IMR-90 (cell line): Measurements from ENCODE around the gene UBE2C. TPM values are rescaled to one million over a fixed set of nuclear protein-coding genes. Genes with fewer than 3 reads are reported as not detected.

Experiments used
- ATAC-seq: fragments of 200-7000 bp; cut with Tn5 transposase; 2 replicates; pipeline ENCODE4 v1.9.1; 2020; ENCODE audit warnings: low read depth, mild to moderate bottlenecking, moderate library complexity
- BruUV-seq: library from RNA; stranded (reverse); fragments of 400-500 nt; replicated peaks from 2 replicates; lab custom pipeline; 2021; lab: Mats Ljungman, UMichigan
- CTCF ChIA-PET: fragments of 300-600 bp; formaldehyde crosslinking; extraction: SDS; loops from one replicate; lab custom pipeline; 2021; ENCODE audit warnings: antibody characterized with exemption; lab: Yijun Ruan, JAX
- POLR2A ChIA-PET: fragments of 300-600 bp; sonication (Branson Sonifier 250); formaldehyde crosslinking; loops from one replicate; lab custom pipeline; 2022; ENCODE audit warnings: antibody characterized with exemption; ENCODE audit not compliant: unreplicated experiment; lab: Charles Lee
- DNase-seq: peaks from one replicate; pipeline ENCODE4 v3.0.0; 2013
- H2AFZ ChIP-seq: replicated peaks from 2 replicates; pipeline ENCODE3; 2013; ENCODE audit warnings: low read length, mild to moderate bottlenecking; ENCODE audit not compliant: poor library complexity
- H2AK5ac ChIP-seq: 2 replicates; pipeline ENCODE4 v1.6.1; 2013; ENCODE audit warnings: low read depth, low read length, inconsistent platforms
- H2AK9ac ChIP-seq: replicated peaks from 2 replicates; pipeline ENCODE3; 2013; ENCODE audit warnings: mild to moderate bottlenecking, low read depth, low read length, moderate library complexity; ENCODE audit not compliant: poor library complexity
- H2BK120ac ChIP-seq: 2 replicates; pipeline ENCODE4 v1.6.1; 2013; ENCODE audit warnings: low read depth, low read length, inconsistent platforms
- H2BK15ac ChIP-seq: 3 replicates; pipeline ENCODE4 v1.6.1; 2013; ENCODE audit warnings: low read depth, low read length, inconsistent platforms
- H2BK20ac ChIP-seq: 2 replicates; pipeline ENCODE4 v1.6.1; 2013; ENCODE audit warnings: low read depth, mild to moderate bottlenecking, inconsistent platforms, low read length, moderate library complexity
- H2BK5ac ChIP-seq: 2 replicates; pipeline ENCODE4 v1.6.1; 2013; ENCODE audit warnings: mild to moderate bottlenecking, low read depth, low read length, inconsistent platforms; ENCODE audit not compliant: poor library complexity, severe bottlenecking
- H3K14ac ChIP-seq: replicated peaks from 2 replicates; pipeline ENCODE4 v1.6.1; 2013; ENCODE audit warnings: low read depth, low read length, inconsistent platforms
- H3K18ac ChIP-seq: 2 replicates; pipeline ENCODE4 v1.6.1; 2013; ENCODE audit warnings: low read depth, low read length, control low read depth
- H3K23ac ChIP-seq: 2 replicates; pipeline ENCODE4 v1.6.1; 2013; ENCODE audit warnings: low read depth, low read length, inconsistent platforms
- H3K27ac ChIP-seq: 2 replicates; pipeline ENCODE4 v1.5.1; 2013; ENCODE audit warnings: mild to moderate bottlenecking, control low read depth, low read length; ENCODE audit not compliant: insufficient read depth
- H3K27me3 ChIP-seq: 2 replicates; pipeline ENCODE4 v1.6.1; 2013; ENCODE audit warnings: low read length; ENCODE audit not compliant: control insufficient read depth, insufficient read depth
- H3K36me3 ChIP-seq: 2 replicates; pipeline ENCODE4 v1.6.1; 2013; ENCODE audit warnings: low read length, mixed read lengths; ENCODE audit not compliant: control insufficient read depth, insufficient read depth
- H3K4ac ChIP-seq: 2 replicates; pipeline ENCODE4 v1.6.1; 2013; ENCODE audit warnings: low read depth, low read length, inconsistent platforms
- H3K4me1 ChIP-seq: 2 replicates; pipeline ENCODE4 v1.6.1; 2013; ENCODE audit warnings: low read length, mixed read lengths; ENCODE audit not compliant: control insufficient read depth, insufficient read depth
- H3K4me2 ChIP-seq: 2 replicates; pipeline ENCODE4 v1.6.1; 2013; ENCODE audit warnings: low read depth, mild to moderate bottlenecking, control low read depth, low read length, moderate library complexity
- H3K4me3 ChIP-seq: 2 replicates; pipeline ENCODE4 v1.5.1; 2013; ENCODE audit warnings: low read depth, mild to moderate bottlenecking, control low read depth, low read length, moderate library complexity; ENCODE audit not compliant: insufficient read depth
- H3K56ac ChIP-seq: 2 replicates; pipeline ENCODE4 v1.6.1; 2013; ENCODE audit warnings: low read length, inconsistent platforms; ENCODE audit not compliant: insufficient read depth; ENCODE audit errors: extremely low read depth
- H3K79me1 ChIP-seq, 2 experiments: 2 replicates each; pipeline ENCODE4 v1.6.1; 2013; ENCODE audit warnings: low read length in 2 of 2, inconsistent platforms in 1 of 2, low read depth in 1 of 2
- H3K9ac ChIP-seq: 2 replicates; pipeline ENCODE4 v1.6.1; 2013; ENCODE audit warnings: low read depth, low read length, control low read depth
- H3K9me1 ChIP-seq: 2 replicates; pipeline ENCODE4 v1.6.1; 2013; ENCODE audit warnings: low read length, inconsistent platforms; ENCODE audit not compliant: insufficient read depth
- H3K9me3 ChIP-seq: 2 replicates; pipeline ENCODE4 v1.6.1; 2013; ENCODE audit warnings: low read length; ENCODE audit not compliant: control insufficient read depth, insufficient read depth
- H4K20me1 ChIP-seq: 2 replicates; pipeline ENCODE4 v1.6.1; 2013; ENCODE audit warnings: low read length, inconsistent platforms; ENCODE audit not compliant: insufficient read depth
- H4K5ac ChIP-seq: 2 replicates; pipeline ENCODE4 v1.6.1; 2013; ENCODE audit warnings: mild to moderate bottlenecking, low read depth, low read length, control low read depth
- H4K8ac ChIP-seq, 2 experiments: 2 replicates each; pipeline ENCODE4 v1.6.1; 2013; ENCODE audit warnings: low read depth in 2 of 2, low read length in 2 of 2, control low read depth in 1 of 2, inconsistent platforms in 1 of 2
- H4K91ac ChIP-seq: 2 replicates; pipeline ENCODE4 v1.6.1; 2013; ENCODE audit warnings: low read depth, low read length, inconsistent platforms; ENCODE audit not compliant: insufficient read depth
- BHLHE40 ChIP-seq: fragments of 150-350 bp; IDR thresholded peaks from 2 replicates; pipeline ENCODE4 v1.6.1; 2016; ENCODE audit warnings: mild to moderate bottlenecking, low read depth, low read length
- CEBPB ChIP-seq: IDR thresholded peaks from 2 replicates; pipeline ENCODE4 v1.6.1; 2012; ENCODE audit warnings: low read depth, low read length, improper control_type of control experiment
- CHD1 ChIP-seq: IDR thresholded peaks from 2 replicates; pipeline ENCODE4 v1.6.1; 2012; ENCODE audit warnings: low read depth, low read length, improper control_type of control experiment
- FOS ChIP-seq: fragments of 150-350 bp; IDR thresholded peaks from 2 replicates; pipeline ENCODE4 v1.6.1; 2016; ENCODE audit warnings: low read depth, low read length
- MAFK ChIP-seq: IDR thresholded peaks from 2 replicates; pipeline ENCODE4 v1.6.1; 2012; ENCODE audit warnings: low read depth, low read length, improper control_type of control experiment
- MXI1 ChIP-seq: IDR thresholded peaks from 2 replicates; pipeline ENCODE4 v1.6.1; 2012; ENCODE audit warnings: low read depth, mild to moderate bottlenecking, low read length, moderate library complexity, borderline replicate concordance
- NFE2L2 ChIP-seq: fragments of 150-350 bp; IDR thresholded peaks from 2 replicates; pipeline ENCODE4 v1.6.1; 2016; ENCODE audit warnings: low read depth, mild to moderate bottlenecking, low read length
- POLR2A ChIP-seq: IDR thresholded peaks from 2 replicates; pipeline ENCODE4 v1.6.1; 2012; ENCODE audit warnings: mild to moderate bottlenecking, low read depth, low read length
- RAD21 ChIP-seq: IDR thresholded peaks from 2 replicates; pipeline ENCODE4 v1.6.1; 2012; ENCODE audit warnings: low read length, improper control_type of control experiment
- RCOR1 ChIP-seq: IDR thresholded peaks from 2 replicates; pipeline ENCODE4 v1.6.1; 2012; ENCODE audit warnings: mild to moderate bottlenecking, low read length, improper control_type of control experiment; ENCODE audit not compliant: insufficient replicate concordance
- RFX5 ChIP-seq: IDR thresholded peaks from 2 replicates; pipeline ENCODE4 v1.8.0; 2012; ENCODE audit warnings: low read depth, mild to moderate bottlenecking, low read length, moderate library complexity
- dilution Hi-C: fragments of 300-500 bp; cut with HindIII; formaldehyde crosslinking; loops from one replicate; pipeline ENCODE4 v1.14.3; 2018; ENCODE audit warnings: low sequenced_read_pairs; ENCODE audit not compliant: unreplicated experiment
- in situ Hi-C: fragments of 300-500 bp; cut with MboI; formaldehyde crosslinking; loops from 3 replicates; pipeline ENCODE4 v1.14.3; 2019; ENCODE audit warnings: low sequenced_read_pairs, inconsistent platforms, mixed read lengths
- intact Hi-C: fragments of 100-400 bp; cut with micrococcal nuclease; formaldehyde crosslinking; loops from 2 replicates; pipeline ENCODE4 v1.10.0; 2022
- polyA plus RNA-seq, 3 experiments: library from polyadenylated mRNA; depleted of rRNA; stranded (reverse); fragments of >200 nt; gene quantifications; 2 replicates each; pipeline ENCODE4 v1.2.3, GENCODE V29; 2012; ENCODE audit warnings: low replicate concordance in 1 of 3
- total RNA-seq: library from RNA; depleted of rRNA; stranded (reverse); fragments of >200 nt; gene quantifications from 2 replicates; pipeline ENCODE4 v1.2.3, GENCODE V29; 2012
- TF ChIP-seq, protein P1 (sequence below): fragments of 150-350 bp; IDR thresholded peaks from 2 replicates; pipeline ENCODE4 v1.6.1; 2017; ENCODE audit warnings: mild to moderate bottlenecking, antibody characterized with exemption, low read length, low read depth
- TF ChIP-seq, protein P2 (sequence below): conservative IDR thresholded peaks from 2 replicates; pipeline ENCODE4 v1.5.1; 2012; ENCODE audit warnings: mild to moderate bottlenecking, low read depth, low read length, improper control_type of control experiment
- TF ChIP-seq, protein P3 (sequence below): fragments of 150-350 bp; IDR thresholded peaks from 2 replicates; pipeline ENCODE4 v1.6.1; 2016; ENCODE audit warnings: low read depth, mild to moderate bottlenecking, low read length, moderate library complexity, borderline replicate concordance

UBE2C gene
- total and polyA plus RNA-seq, 2 of the 4 experiments (the other 2 are of a cell fraction): 43.4 to 120 TPM

DNA sequence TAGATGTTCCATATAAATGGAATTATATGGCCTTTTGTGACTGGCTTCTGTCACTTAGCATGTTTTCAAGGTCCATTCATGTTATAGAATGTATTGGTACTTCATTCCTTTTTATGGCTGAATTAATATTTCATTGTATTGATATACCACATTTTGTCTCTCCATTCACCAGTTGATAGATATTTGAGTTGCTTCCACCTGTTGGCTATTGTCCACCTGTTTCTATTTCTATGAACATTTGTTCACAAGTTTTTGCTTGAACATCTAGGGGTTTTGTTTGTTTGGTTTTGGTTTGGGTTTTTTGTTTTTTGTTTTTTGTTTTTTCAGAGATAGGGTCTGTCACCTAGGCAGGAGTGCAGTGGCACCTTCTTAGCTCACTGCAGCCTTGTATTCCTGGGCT, 44.0 kb upstream of the UBE2C start:
- Histone ChIP-seq H3K36me3 (no peaks in the 10 kb centered on the region), H3K4ac (no peak overlapping the region), H4K91ac (no peak overlapping the region), H3K4me3 (no peak overlapping the region), H2BK15ac (no peak overlapping the region), H3K79me1 (no peaks in the 10 kb centered on the region), H3K4me2 (no peak overlapping the region), H2BK20ac (no peak overlapping the region), H2AK5ac (no peak overlapping the region), H3K9me3 (no peaks in the 10 kb centered on the region), H4K5ac (no peak overlapping the region), H4K8ac (no peak overlapping the region), H2AFZ (no peak overlapping the region), H3K27ac (no peak overlapping the region), H3K23ac (no peak overlapping the region), H3K27me3 (peaks cover 14% of the 10 kb centered on the region), H3K4me1 (peaks cover 7% of the 10 kb centered on the region), H4K20me1 (no peaks in the 10 kb centered on the region), H3K9ac (no peak overlapping the region), H3K9me1 (peaks cover 5% of the 10 kb centered on the region; the same call in 1 of the 2 replicates), H2AK9ac (no peak overlapping the region), H3K18ac (no peak overlapping the region), H2BK120ac (no peak overlapping the region), H3K14ac (no peak overlapping the region), H3K56ac (no peak overlapping the region), H2BK5ac (no peak overlapping the region)
- POLR2A ChIA-PET: no interaction called here
- CTCF ChIA-PET: interaction anchor here (0.6 kb wide), 1 partner anchor 150 kb away, joined by 3 read pairs; no protein-coding TSS in a partner anchor
- ATAC-seq: no peak
- no TSS peak for BruUV-seq
- DNase-seq: no peak
- TF ChIP-seq, protein P1, sequence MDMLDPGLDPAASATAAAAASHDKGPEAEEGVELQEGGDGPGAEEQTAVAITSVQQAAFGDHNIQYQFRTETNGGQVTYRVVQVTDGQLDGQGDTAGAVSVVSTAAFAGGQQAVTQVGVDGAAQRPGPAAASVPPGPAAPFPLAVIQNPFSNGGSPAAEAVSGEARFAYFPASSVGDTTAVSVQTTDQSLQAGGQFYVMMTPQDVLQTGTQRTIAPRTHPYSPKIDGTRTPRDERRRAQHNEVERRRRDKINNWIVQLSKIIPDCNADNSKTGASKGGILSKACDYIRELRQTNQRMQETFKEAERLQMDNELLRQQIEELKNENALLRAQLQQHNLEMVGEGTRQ: no peak
- TF ChIP-seq POLR2A (no peak), MXI1 (no peak), MAFK (no peak), CEBPB (no peak), CHD1 (no peak), NFE2L2 (no peak), RAD21 (no peak), RFX5 (no peak), RCOR1 (no peak), BHLHE40 (no peak), FOS (no peak)
- TF ChIP-seq, protein P2, sequence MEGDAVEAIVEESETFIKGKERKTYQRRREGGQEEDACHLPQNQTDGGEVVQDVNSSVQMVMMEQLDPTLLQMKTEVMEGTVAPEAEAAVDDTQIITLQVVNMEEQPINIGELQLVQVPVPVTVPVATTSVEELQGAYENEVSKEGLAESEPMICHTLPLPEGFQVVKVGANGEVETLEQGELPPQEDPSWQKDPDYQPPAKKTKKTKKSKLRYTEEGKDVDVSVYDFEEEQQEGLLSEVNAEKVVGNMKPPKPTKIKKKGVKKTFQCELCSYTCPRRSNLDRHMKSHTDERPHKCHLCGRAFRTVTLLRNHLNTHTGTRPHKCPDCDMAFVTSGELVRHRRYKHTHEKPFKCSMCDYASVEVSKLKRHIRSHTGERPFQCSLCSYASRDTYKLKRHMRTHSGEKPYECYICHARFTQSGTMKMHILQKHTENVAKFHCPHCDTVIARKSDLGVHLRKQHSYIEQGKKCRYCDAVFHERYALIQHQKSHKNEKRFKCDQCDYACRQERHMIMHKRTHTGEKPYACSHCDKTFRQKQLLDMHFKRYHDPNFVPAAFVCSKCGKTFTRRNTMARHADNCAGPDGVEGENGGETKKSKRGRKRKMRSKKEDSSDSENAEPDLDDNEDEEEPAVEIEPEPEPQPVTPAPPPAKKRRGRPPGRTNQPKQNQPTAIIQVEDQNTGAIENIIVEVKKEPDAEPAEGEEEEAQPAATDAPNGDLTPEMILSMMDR: no peak
- TF ChIP-seq, protein P3, sequence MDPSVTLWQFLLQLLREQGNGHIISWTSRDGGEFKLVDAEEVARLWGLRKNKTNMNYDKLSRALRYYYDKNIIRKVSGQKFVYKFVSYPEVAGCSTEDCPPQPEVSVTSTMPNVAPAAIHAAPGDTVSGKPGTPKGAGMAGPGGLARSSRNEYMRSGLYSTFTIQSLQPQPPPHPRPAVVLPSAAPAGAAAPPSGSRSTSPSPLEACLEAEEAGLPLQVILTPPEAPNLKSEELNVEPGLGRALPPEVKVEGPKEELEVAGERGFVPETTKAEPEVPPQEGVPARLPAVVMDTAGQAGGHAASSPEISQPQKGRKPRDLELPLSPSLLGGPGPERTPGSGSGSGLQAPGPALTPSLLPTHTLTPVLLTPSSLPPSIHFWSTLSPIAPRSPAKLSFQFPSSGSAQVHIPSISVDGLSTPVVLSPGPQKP: no peak
- dilution Hi-C loops (no loop called here), intact Hi-C loops (no loop called here), in situ Hi-C loops (loop anchor here (25.0 kb wide), 1 partner anchor 231 kb away; the partner anchor contains the start of genes EPPIN and WFDC6)
